NCI-H524 treated with DMSO at 0.1 percent for 48 hours (cell line): ENCODE data around the gene SLC7A8.
A peak's percentile ranks its signal among the peaks of the same experiment; 100 is the strongest.

ENCODE experiments used
- DNase-seq: peaks from one replicate; lab custom pipeline; 2025; lab: John Stamatoyannopoulos, UW

The SLC7A8 gene

GRCh38 chr14:23129759-23130316 is 53.6 kb downstream of the SLC7A8 start:
- DNase-seq = no peak

GRCh38 chr14:23128969-23129758 is 54.3 kb downstream of the SLC7A8 start:
- DNase-seq = no peak

- DNase-seq = no peak
Observed at GRCh38 chr14:23127861-23128260, 55.6 kb downstream of the SLC7A8 start.

- DNase-seq = no peak
Observed at GRCh38 chr14:23126548-23127278, 56.7 kb downstream of the SLC7A8 start.

GRCh38 chr14:23125933-23126524 is 57.4 kb downstream of the SLC7A8 start:
- no peak for DNase-seq

- no peak for DNase-seq
Observed at GRCh38 chr14:23125011-23125410, 58.4 kb downstream of the SLC7A8 start.

GRCh38 chr14:23124337-23124954 is 59.0 kb downstream of the SLC7A8 start:
- DNase-seq = no peak

GRCh38 chr14:23123419-23123818 is 60.0 kb downstream of the SLC7A8 start:
- peak; percentile 97 for DNase-seq

GRCh38 chr14:23122086-23122485 is 61.4 kb downstream of the SLC7A8 start:
- no peak for DNase-seq

GRCh38 chr14:23121361-23121771 is 62.1 kb downstream of the SLC7A8 start:
- DNase-seq = no peak

- DNase-seq = peak; percentile 61
Observed at GRCh38 chr14:23120541-23121251, 62.8 kb downstream of the SLC7A8 start.

- no peak for DNase-seq
Observed at GRCh38 chr14:23119363-23120327, 63.8 kb downstream of the SLC7A8 start.

GRCh38 chr14:23118506-23119362 is 64.7 kb downstream of the SLC7A8 start, which contains the start of gene CEBPE:
CEBPE (minus strand) TSS chr14:23119255; CDS start chr14:23119091, 164 bp downstream.
- DNase-seq = no peak

- DNase-seq = no peak
Observed at GRCh38 chr14:23117371-23118020, 66.0 kb downstream of the SLC7A8 start.

GRCh38 chr14:23115918-23116317 is 67.5 kb downstream of the SLC7A8 start:
- DNase-seq = no peak

- DNase-seq = no peak
Observed at GRCh38 chr14:23115039-23115731, 68.3 kb downstream of the SLC7A8 start.

GRCh38 chr14:23114669-23115038 is 68.8 kb downstream of the SLC7A8 start:
- no peak for DNase-seq

GRCh38 chr14:23114120-23114458 is 69.4 kb downstream of the SLC7A8 start:
- DNase-seq = no peak
